ENCODE data around the gene TMEM184A. TPM values are rescaled to one million over a fixed set of nuclear protein-coding genes. Genes with fewer than 3 reads are reported as not detected.

The TMEM184A gene
- total and polyA plus RNA-seq, 2 experiments from 2014 or later = 0.18 to 0.66 TPM

DNA sequence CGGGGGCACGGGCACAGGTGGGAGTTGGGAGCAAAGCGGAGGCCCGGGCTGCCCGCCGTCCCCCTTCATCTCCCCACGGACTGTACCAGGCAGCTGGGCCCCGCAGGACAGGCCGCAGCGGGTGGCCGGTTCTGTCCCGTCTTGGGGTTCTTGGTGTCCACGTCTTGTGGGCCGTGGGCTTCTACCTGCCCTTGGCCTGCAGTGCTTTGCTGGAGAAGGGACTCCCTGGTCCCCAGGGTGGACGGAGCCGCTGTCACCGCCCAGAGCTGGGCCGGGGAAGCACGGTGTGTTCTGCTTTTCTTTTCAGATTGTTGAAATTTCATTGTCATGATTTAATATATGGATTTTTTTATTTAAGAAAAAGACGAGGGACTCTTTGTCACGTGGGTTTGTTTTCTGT, 13.7 kb downstream of the TMEM184A start (continued):
- TF ChIP-seq, protein P1, sequence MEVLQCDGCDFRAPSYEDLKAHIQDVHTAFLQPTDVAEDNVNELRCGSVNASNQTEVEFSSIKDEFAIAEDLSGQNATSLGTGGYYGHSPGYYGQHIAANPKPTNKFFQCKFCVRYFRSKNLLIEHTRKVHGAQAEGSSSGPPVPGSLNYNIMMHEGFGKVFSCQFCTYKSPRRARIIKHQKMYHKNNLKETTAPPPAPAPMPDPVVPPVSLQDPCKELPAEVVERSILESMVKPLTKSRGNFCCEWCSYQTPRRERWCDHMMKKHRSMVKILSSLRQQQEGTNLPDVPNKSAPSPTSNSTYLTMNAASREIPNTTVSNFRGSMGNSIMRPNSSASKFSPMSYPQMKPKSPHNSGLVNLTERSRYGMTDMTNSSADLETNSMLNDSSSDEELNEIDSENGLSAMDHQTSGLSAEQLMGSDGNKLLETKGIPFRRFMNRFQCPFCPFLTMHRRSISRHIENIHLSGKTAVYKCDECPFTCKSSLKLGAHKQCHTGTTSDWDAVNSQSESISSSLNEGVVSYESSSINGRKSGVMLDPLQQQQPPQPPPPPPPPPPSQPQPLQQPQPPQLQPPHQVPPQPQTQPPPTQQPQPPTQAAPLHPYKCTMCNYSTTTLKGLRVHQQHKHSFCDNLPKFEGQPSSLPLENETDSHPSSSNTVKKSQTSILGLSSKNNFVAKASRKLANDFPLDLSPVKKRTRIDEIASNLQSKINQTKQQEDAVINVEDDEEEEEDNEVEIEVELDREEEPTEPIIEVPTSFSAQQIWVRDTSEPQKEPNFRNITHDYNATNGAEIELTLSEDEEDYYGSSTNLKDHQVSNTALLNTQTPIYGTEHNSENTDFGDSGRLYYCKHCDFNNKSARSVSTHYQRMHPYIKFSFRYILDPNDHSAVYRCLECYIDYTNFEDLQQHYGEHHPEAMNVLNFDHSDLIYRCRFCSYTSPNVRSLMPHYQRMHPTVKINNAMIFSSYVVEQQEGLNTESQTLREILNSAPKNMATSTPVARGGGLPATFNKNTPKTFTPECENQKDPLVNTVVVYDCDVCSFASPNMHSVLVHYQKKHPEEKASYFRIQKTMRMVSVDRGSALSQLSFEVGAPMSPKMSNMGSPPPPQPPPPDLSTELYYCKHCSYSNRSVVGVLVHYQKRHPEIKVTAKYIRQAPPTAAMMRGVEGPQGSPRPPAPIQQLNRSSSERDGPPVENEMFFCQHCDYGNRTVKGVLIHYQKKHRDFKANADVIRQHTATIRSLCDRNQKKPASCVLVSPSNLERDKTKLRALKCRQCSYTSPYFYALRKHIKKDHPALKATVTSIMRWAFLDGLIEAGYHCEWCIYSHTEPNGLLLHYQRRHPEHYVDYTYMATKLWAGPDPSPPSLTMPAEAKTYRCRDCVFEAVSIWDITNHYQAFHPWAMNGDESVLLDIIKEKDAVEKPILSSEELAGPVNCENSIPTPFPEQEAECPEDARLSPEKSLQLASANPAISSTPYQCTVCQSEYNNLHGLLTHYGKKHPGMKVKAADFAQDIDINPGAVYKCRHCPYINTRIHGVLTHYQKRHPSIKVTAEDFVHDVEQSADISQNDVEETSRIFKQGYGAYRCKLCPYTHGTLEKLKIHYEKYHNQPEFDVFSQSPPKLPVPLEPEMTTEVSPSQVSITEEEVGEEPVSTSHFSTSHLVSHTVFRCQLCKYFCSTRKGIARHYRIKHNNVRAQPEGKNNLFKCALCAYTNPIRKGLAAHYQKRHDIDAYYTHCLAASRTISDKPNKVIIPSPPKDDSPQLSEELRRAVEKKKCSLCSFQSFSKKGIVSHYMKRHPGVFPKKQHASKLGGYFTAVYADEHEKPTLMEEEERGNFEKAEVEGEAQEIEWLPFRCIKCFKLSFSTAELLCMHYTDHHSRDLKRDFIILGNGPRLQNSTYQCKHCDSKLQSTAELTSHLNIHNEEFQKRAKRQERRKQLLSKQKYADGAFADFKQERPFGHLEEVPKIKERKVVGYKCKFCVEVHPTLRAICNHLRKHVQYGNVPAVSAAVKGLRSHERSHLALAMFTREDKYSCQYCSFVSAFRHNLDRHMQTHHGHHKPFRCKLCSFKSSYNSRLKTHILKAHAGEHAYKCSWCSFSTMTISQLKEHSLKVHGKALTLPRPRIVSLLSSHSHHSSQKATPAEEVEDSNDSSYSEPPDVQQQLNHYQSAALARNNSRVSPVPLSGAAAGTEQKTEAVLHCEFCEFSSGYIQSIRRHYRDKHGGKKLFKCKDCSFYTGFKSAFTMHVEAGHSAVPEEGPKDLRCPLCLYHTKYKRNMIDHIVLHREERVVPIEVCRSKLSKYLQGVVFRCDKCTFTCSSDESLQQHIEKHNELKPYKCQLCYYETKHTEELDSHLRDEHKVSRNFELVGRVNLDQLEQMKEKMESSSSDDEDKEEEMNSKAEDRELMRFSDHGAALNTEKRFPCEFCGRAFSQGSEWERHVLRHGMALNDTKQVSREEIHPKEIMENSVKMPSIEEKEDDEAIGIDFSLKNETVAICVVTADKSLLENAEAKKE (CRISPR knock-in tag; IDR thresholded peaks at IDR 0.05) = no peak
- TF ChIP-seq, protein P2, sequence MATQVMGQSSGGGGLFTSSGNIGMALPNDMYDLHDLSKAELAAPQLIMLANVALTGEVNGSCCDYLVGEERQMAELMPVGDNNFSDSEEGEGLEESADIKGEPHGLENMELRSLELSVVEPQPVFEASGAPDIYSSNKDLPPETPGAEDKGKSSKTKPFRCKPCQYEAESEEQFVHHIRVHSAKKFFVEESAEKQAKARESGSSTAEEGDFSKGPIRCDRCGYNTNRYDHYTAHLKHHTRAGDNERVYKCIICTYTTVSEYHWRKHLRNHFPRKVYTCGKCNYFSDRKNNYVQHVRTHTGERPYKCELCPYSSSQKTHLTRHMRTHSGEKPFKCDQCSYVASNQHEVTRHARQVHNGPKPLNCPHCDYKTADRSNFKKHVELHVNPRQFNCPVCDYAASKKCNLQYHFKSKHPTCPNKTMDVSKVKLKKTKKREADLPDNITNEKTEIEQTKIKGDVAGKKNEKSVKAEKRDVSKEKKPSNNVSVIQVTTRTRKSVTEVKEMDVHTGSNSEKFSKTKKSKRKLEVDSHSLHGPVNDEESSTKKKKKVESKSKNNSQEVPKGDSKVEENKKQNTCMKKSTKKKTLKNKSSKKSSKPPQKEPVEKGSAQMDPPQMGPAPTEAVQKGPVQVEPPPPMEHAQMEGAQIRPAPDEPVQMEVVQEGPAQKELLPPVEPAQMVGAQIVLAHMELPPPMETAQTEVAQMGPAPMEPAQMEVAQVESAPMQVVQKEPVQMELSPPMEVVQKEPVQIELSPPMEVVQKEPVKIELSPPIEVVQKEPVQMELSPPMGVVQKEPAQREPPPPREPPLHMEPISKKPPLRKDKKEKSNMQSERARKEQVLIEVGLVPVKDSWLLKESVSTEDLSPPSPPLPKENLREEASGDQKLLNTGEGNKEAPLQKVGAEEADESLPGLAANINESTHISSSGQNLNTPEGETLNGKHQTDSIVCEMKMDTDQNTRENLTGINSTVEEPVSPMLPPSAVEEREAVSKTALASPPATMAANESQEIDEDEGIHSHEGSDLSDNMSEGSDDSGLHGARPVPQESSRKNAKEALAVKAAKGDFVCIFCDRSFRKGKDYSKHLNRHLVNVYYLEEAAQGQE (IDR thresholded peaks at IDR 0.05; ENCODE audit: unreplicated experiment) = no peak
- no peak for TF ChIP-seq EZH2phosphoT487 (IDR thresholded peaks at IDR 0.05; ENCODE audit: unreplicated experiment)
- no peak for TF ChIP-seq ZNF331 (CRISPR knock-in tag; IDR thresholded peaks at IDR 0.05; ENCODE audit: low read depth)
- TF ChIP-seq, protein P3, sequence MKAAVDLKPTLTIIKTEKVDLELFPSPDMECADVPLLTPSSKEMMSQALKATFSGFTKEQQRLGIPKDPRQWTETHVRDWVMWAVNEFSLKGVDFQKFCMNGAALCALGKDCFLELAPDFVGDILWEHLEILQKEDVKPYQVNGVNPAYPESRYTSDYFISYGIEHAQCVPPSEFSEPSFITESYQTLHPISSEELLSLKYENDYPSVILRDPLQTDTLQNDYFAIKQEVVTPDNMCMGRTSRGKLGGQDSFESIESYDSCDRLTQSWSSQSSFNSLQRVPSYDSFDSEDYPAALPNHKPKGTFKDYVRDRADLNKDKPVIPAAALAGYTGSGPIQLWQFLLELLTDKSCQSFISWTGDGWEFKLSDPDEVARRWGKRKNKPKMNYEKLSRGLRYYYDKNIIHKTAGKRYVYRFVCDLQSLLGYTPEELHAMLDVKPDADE (IDR thresholded peaks at IDR 0.05) = no peak
